ENCODE results near the gene GMCL2. TPM values are rescaled to one million over a fixed set of nuclear protein-coding genes. Genes with fewer than 3 reads are reported as not detected.
"Not testable (repeated sequence)": the region's sequence is repeated elsewhere in the genome, so short reads cannot be mapped to it uniquely, and the experiment has no call there.

Gene GMCL2
- total and polyA plus RNA-seq, 5 experiments from 2014 or later, result 0.14 TPM; not detected in 4

DNA sequence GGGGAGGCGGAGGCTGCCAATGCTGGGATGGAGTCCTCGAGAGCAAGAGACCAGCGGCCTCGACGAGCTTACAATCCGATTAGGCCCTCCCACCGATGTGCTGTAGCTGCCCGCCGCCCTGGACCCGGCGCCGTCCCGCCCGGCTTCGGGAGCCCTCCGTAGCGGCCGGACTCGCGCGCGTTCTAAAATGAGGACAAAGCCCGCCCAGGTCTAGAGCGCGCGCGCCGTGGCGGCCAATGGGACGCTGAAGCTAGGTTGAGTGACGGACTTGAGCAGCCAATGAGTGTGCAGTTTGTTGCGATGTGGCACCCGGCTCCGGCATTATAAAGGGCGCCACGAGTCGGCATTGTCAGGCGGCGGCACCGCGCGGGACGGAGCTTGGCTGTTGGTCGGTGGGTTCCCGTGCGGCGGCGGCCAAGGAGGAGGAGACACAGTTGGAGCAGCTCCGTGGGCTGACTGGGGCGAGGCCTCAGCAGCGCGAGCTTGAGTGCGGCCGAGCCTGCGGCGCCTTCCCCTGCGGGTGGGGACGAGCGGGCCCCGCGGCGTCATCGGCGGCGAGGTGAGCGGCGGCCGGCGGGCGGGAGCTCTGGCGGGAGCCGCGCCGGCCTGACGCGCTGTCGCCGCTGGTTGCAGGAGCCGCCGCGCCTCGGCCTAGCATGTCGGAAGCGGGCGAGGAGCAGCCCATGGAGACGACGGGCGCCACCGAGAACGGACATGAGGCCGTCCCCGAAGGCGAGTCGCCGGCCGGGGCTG, 17.2 kb upstream of the GMCL2 start, which contains the start of gene HNRNPAB:
Gene HNRNPAB (plus strand): TSS at position 352 of the 753 bp plus-strand sequence. CDS start 305 bp downstream, at position 657.
- H3K4me3 Mint-ChIP-seq, result peak within 1 kb of the TSS; percentile 88 to 100 (median 98)
- peaks cover 23 to 42% (median 39%) of the 10 kb centered on the region in 4 donors for H3K4me1 Mint-ChIP-seq
- peaks cover 0 to 3% (median 0%) of the 10 kb centered on the region in 5 donors for H3K27me3 Mint-ChIP-seq
- peak within 1 kb of the TSS; percentile 95 to 100 (median 99) for H3K27ac Mint-ChIP-seq
- DNase-seq (peak; percentile 93 to 98 (median 96)), ATAC-seq (peak; percentile 74 to 86)
- H3K36me3 Mint-ChIP-seq, result peaks cover 4 to 40% (median 4%) of the 10 kb centered on the region in 3 donors
- peaks cover 0 to 2% (median 0%) of the 10 kb centered on the region in 9 donors for H3K9me3 Mint-ChIP-seq
- POLR2A ChIA-PET, result interaction anchor here (0.6 to 1.7 kb wide), 26 partner anchors 9 to 1474 kb away, joined by 3 to 22 read pairs (median 5); partner anchors contain the start of genes NHP2 and PHYKPL

DNA sequence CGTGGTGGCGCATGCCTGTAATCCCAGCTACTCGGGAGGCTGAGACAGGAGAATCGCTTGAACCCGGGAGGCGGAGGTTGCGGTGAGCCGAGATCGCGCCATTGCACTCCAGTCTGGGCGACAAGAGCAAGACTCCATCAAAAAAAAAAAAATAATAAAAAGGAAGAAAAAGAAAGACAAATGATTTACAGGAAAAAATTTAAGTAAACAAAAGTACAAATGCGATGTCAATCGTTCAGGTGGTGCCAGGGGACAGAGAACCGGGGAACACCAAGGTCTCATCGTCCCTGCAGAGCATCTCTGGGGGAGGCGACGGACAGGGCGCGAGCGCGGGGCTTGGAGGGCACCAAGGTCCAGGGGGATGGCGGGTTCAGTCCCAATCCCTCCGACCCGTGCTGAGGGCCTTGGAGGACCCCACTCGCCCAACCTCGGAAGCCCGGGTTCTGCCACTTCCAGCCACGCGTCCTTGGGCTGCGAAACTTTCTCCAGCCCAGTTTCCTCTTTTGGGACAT, 16.6 kb upstream of the GMCL2 start:
- ATAC-seq, result peak; percentile 14 to 15
- peaks cover 0 to 3% (median 0%) of the 10 kb centered on the region in 5 donors for H3K27me3 Mint-ChIP-seq
- peaks cover 21 to 37% (median 33%) of the 10 kb centered on the region in 4 donors for H3K4me1 Mint-ChIP-seq
- no peak for DNase-seq
- POLR2A ChIA-PET, result interaction anchor here (0.6 to 1.7 kb wide), 24 partner anchors 8 to 1069 kb away, joined by 3 to 22 read pairs (median 5); partner anchors contain the start of genes NHP2 and PHYKPL
- peaks cover 4 to 33% (median 4%) of the 10 kb centered on the region in 3 donors for H3K36me3 Mint-ChIP-seq
- peak overlapping the region in 5 of 10 donors; percentile 57 to 100 (median 99) for H3K27ac Mint-ChIP-seq
- H3K4me3 Mint-ChIP-seq, result peak overlapping the region; percentile 88 to 100 (median 98)
- H3K9me3 Mint-ChIP-seq, result peaks cover 0 to 2% (median 0%) of the 10 kb centered on the region in 9 donors

DNA sequence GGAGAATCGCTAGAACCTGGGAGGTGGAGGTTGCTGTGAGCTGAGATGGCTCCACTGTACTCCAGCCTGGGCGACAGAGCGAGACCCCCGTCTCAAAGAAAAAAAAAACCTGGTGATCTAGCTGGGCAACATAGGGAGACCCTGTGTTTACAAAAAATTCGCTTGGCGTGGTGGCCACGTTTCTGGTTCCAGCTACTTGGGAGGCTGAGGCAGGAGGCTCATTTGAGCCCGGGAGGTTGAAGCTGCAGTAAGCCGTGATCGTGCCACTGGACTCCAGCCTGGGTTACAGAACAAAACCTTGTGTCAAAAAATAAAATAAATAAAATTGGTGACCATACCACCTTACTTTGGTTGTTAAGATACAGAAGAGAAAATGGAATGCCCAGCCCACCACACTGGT, 15.4 kb upstream of the GMCL2 start:
- POLR2A ChIA-PET, result interaction anchor here (2.2 kb wide), 1 partner anchor 30 kb away, joined by 6 read pairs; the partner anchor contains the start of gene PHYKPL
- peaks cover 4 to 21% (median 4%) of the 10 kb centered on the region in 3 donors for H3K36me3 Mint-ChIP-seq
- DNase-seq, result no peak
- H3K27ac Mint-ChIP-seq, result no peak overlapping the region
- peaks cover 0 to 2% (median 0%) of the 10 kb centered on the region in 9 donors for H3K9me3 Mint-ChIP-seq
- H3K4me3 Mint-ChIP-seq, result peak overlapping the region; percentile 31 to 77 (median 56)
- H3K27me3 Mint-ChIP-seq, result peaks cover 0 to 3% (median 0%) of the 10 kb centered on the region in 5 donors
- no peak for ATAC-seq
- H3K4me1 Mint-ChIP-seq, result peaks cover 15 to 27% (median 24%) of the 10 kb centered on the region in 4 donors

DNA sequence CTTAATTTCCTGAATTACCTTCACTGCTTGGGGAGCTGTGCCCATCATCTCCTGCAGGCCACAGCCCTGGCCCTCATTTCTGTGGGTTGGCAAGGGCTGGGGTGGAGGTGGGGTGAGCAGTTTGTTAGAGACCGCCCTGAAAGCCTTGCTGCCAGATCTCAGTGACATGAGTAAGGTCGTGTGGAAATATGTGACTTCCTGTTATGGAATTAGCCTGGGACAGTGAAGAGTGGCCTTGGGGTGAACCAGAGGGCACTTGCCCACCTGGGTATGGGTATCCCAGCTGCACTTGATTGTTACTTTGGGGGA, 14.7 kb upstream of the GMCL2 start:
- H3K27ac Mint-ChIP-seq, result peak overlapping the region in 2 of 10 donors; percentile 35 to 47
- peak overlapping the region in 8 of 10 donors; percentile 3 to 47 (median 26) for H3K4me3 Mint-ChIP-seq
- DNase-seq (no peak), ATAC-seq (no peak)
- peaks cover 0 to 2% (median 0%) of the 10 kb centered on the region in 9 donors for H3K9me3 Mint-ChIP-seq
- POLR2A ChIA-PET, result interaction anchor here (2.2 kb wide), 1 partner anchor 31 kb away, joined by 6 read pairs; the partner anchor contains the start of gene PHYKPL
- peaks cover 0 to 3% (median 0%) of the 10 kb centered on the region in 5 donors for H3K27me3 Mint-ChIP-seq
- peaks cover 4 to 15% (median 4%) of the 10 kb centered on the region in 3 donors for H3K36me3 Mint-ChIP-seq
- H3K4me1 Mint-ChIP-seq, result peaks cover 14 to 21% (median 17%) of the 10 kb centered on the region in 4 donors

DNA sequence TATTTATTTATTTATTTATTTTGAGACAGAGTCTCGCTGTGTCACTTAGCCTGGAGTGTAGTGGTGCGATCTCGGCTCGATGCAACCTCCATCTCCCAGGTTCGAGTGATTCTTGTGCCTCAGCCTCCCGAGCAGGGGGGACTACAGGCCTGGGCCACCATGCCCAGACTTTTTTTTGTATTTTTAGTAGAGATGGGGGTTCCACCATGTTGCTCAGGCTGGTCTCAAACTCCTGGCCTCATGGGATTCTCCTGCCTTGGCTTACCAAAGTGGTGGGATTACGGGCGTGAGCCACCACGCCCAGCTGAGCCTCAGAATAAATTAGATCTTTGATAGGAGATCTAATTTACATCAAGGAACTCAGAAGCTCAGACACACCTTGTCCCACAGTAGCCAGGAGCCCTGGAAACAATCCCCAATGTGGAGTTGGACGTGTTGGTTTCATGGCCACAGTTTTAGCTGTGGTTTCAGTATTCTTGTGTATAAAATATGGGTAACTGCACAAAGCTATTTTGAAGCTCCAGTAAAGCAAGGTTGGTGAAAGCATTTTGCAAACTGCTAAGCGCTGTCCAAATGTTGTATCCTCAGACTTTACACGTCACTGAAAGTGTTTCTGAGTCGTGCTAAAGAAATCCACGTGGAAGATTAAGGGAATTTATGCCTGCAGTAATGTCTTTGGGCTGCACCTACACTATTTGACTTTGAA, 14.2 kb upstream of the GMCL2 start:
- POLR2A ChIA-PET, result interaction anchor here (2.2 kb wide), 1 partner anchor 31 kb away, joined by 6 read pairs; the partner anchor contains the start of gene PHYKPL
- H3K9me3 Mint-ChIP-seq, result peaks cover 0 to 2% (median 0%) of the 10 kb centered on the region in 9 donors
- H3K27me3 Mint-ChIP-seq, result peaks cover 0 to 3% (median 0%) of the 10 kb centered on the region in 5 donors
- H3K4me3 Mint-ChIP-seq, result peak overlapping the region in 4 of 10 donors; percentile 26 to 42 (median 28)
- H3K36me3 Mint-ChIP-seq, result peaks cover 3 to 10% (median 4%) of the 10 kb centered on the region in 3 donors
- no peak for DNase-seq
- H3K27ac Mint-ChIP-seq, result peak overlapping the region in 1 of 10 donors; percentile 35
- ATAC-seq, result no peak
- H3K4me1 Mint-ChIP-seq, result peaks cover 11 to 16% (median 12%) of the 10 kb centered on the region in 4 donors

DNA sequence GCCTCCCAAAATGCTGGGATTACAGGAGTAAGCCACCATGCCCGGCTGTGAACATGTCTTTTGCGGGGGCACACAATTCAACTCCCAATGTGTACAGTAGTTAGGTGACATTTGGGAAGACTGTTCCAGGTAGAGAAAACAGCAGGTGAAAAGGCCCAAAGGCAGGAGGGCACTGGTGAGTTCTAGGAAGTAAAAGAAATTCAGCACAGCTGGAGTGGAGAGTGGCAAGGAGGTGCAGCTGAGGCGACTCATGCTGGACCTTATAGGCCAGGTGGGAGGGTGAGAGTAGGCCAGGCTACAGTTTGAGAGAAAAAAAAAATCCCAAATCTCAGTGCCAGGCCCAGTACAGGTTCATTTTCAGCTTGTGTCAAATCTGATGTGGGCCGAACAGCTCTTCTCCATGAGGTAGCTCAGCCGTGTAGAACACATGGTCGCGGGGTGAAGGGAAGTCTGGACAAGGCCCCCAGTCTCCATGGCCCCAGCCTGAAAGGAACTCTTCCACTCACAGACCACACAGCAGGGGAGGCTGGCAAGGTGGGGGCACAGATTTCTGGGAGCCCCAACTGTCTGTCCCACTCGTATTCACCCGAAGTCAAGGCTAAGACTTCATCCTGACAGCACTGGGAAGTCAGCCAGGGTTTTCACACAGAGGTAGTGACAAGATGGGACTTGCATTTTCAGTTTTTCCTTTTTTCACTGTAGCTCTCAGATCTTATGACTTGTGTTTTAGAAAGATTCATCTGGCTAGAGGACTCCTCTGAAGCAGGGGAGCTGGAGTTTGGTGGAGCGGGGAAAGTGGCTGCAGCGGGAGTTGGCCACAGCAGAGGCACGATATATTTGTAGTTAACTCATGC, 12.6 kb upstream of the GMCL2 start:
- DNase-seq (no peak), ATAC-seq (no peak)
- H3K4me1 Mint-ChIP-seq, result peaks cover 2 to 6% (median 4%) of the 10 kb centered on the region in 4 donors
- H3K27me3 Mint-ChIP-seq, result peaks cover 0 to 3% (median 0%) of the 10 kb centered on the region in 5 donors
- H3K4me3 Mint-ChIP-seq, result no peak overlapping the region
- H3K9me3 Mint-ChIP-seq, result peaks cover 0 to 2% (median 0%) of the 10 kb centered on the region in 9 donors
- POLR2A ChIA-PET, result no interaction called here
- peak overlapping the region in 1 of 10 donors; percentile 59 for H3K27ac Mint-ChIP-seq
- H3K36me3 Mint-ChIP-seq, result peaks cover 0 to 4% (median 2%) of the 10 kb centered on the region in 3 donors

DNA sequence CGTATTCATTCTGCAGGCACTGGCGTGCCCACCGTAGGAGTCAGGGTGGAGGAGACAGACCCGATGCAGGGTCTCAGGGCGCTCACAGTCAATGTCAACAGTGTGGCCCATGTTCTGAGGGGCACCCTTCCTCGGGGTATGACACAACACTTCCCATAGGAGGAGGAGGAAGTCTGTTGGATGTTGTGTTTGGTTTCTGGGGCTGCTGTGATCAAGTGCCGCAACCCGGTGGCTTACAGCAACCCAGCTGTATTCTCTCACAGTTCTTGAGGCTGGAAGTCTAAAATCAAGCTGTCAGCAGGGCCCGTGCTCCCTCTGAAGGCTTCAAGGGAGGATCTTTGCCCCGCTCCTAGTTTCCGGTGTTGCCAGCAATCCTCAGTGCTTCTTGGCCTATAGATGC, 11.5 kb upstream of the GMCL2 start:
- ATAC-seq (no peak), DNase-seq (no peak)
- POLR2A ChIA-PET, result interaction anchor here (0.7 kb wide), 1 partner anchor 16 kb away, joined by 3 read pairs; no protein-coding TSS in a partner anchor
- no peaks in the 10 kb centered on the region for H3K27me3 Mint-ChIP-seq
- no peaks in the 10 kb centered on the region for H3K36me3 Mint-ChIP-seq
- H3K9me3 Mint-ChIP-seq, result no peaks in the 10 kb centered on the region
- H3K27ac Mint-ChIP-seq, result no peak overlapping the region
- H3K4me1 Mint-ChIP-seq, result peaks cover 0 to 11% (median 9%) of the 10 kb centered on the region in 4 donors
- no peak overlapping the region for H3K4me3 Mint-ChIP-seq

DNA sequence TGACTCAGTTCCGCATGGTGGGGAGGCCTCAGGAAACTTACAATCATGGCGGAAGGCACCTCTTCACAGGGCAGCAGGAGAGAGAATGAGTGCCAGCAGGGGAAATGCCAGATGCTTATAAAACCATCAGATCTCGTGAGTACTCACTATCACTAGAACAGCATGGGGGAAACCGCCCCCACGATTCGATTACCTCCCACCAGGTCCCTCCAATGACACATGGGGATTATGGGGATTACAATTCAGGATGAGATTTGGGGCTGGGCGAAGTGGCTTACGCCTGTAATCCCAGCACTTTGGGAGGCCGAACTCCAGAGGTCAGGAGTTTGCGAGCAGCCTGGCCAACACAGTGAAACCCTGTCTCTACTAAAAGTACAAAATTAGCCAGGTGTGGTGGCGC, 11.0 kb upstream of the GMCL2 start:
- not testable (repeated sequence) for H3K36me3 Mint-ChIP-seq, H3K27me3 Mint-ChIP-seq, ATAC-seq

DNA sequence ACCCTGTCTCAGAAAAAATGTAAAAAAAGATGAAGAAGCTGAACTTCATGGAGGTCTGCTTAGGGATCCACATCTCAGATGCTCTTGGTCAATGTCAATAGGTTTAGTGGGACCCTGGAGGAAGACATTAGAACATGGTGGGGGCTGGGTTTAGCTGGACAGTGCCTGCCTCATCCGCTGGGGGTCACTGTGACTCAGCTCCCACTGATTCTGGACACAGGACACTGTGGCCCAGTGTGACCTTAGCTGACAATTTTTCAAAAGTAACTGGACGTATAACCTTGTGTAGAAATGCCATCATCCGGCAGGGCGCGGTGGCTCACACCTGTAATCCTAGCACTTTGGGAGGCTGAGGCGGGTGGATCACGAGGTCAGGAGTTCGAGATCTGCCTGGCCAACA, 9.8 kb upstream of the GMCL2 start:
- Mint-ChIP-seq H3K27ac (no peak overlapping the region), H3K36me3 (peaks cover 0 to 2% (median 0%) of the 10 kb centered on the region in 3 donors), H3K9me3 (peaks cover 0 to 2% (median 0%) of the 10 kb centered on the region in 9 donors), H3K4me3 (no peak overlapping the region), H3K4me1 (peaks cover 6 to 21% (median 17%) of the 10 kb centered on the region in 4 donors), H3K27me3 (peaks cover 0 to 9% (median 3%) of the 10 kb centered on the region in 5 donors)
- ATAC-seq (no peak), DNase-seq (no peak)
- POLR2A ChIA-PET, result no interaction called here

More for the DNA sequence above, 11.0 kb upstream of the GMCL2 start:
- POLR2A ChIA-PET, result interaction anchor here (0.7 kb wide), 1 partner anchor 16 kb away, joined by 3 read pairs; no protein-coding TSS in a partner anchor
- H3K4me3 Mint-ChIP-seq, DNase-seq, H3K9me3 Mint-ChIP-seq, H3K27ac Mint-ChIP-seq: not testable (repeated sequence)
- H3K4me1 Mint-ChIP-seq, result peaks cover 4 to 16% (median 14%) of the 10 kb centered on the region in 4 donors

DNA sequence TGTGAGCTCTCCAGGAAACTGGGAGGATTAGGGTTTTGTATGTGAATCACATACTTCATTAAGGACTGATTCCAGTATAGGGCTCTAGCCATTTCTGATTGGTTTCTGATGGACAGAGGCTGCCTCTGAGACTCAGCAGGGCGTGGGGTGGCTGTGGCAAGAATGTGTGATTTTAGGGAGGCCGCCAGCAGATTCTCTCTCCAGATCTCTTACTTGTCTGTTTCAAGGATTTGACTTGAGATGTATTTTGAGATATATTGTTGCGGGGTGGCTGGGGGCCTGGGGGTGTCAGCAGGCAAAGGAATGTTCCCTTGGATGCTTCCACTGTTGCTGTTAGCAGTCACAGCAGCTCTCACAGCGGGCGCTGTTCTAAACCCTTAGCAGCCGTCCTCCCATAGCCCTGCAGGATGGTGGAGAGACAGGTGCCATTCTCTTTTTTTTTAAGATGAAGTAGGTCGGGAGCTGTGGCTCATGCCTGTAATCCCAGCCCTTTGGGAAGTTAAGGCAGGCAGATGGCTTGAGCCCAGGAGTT, 9.2 kb upstream of the GMCL2 start:
- Mint-ChIP-seq H3K27ac (no peak overlapping the region), H3K36me3 (peaks cover 0 to 2% (median 0%) of the 10 kb centered on the region in 3 donors), H3K4me3 (no peak overlapping the region), H3K9me3 (peaks cover 0 to 2% (median 0%) of the 10 kb centered on the region in 9 donors), H3K27me3 (peaks cover 0 to 9% (median 3%) of the 10 kb centered on the region in 5 donors), H3K4me1 (peaks cover 6 to 21% (median 17%) of the 10 kb centered on the region in 4 donors)
- no peak for DNase-seq
- POLR2A ChIA-PET, result interaction anchor here (1.8 kb wide), 1 partner anchor 8 kb away, joined by 9 read pairs; the partner anchor contains the start of gene HNRNPAB
- ATAC-seq, result no peak

DNA sequence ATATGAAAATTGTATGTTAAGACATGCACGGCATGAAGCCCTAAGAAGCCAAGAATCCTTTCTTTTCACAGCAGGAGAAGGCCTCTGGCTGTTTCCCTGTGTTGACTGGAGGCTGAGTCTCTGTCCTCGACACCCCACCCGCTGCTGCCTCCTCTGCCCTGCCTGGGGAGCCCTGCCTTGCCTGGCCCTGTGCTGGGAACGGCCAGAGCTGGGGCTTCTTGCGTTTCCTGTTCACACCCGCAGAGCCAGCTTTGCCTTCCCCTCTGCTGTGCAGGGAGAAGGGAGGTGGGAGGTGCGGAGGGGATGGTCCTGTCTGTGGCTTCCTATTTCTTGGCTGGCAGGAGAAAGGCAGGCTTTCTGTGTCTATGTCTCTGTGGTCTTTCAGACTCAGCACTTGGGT, 6.9 kb upstream of the GMCL2 start:
- Mint-ChIP-seq H3K36me3 (peaks cover 0 to 2% (median 0%) of the 10 kb centered on the region in 3 donors), H3K27ac (peak overlapping the region in 1 of 10 donors; percentile 36), H3K4me3 (no peak overlapping the region), H3K4me1 (peaks cover 6 to 21% (median 17%) of the 10 kb centered on the region in 4 donors), H3K27me3 (peaks cover 0 to 9% (median 4%) of the 10 kb centered on the region in 5 donors), H3K9me3 (peaks cover 0 to 2% (median 0%) of the 10 kb centered on the region in 9 donors)
- no peak for ATAC-seq
- no peak for DNase-seq
- POLR2A ChIA-PET, result no interaction called here

Measured in naive thymus-derived CD8-positive, alpha-beta T cell (primary cell).